H9 (cell line): ENCODE results near the gene SLITRK2. TPM values are rescaled to one million over a fixed set of nuclear protein-coding genes. Genes with fewer than 3 reads are reported as not detected.

Experiments
- DNase-seq: peaks from one replicate; pipeline ENCODE4 v3.0.0-alpha.2; 2017
- H2AFZ ChIP-seq: one replicate; pipeline ENCODE4 v1.6.1; 2013; ENCODE audit warnings: mild to moderate bottlenecking, low read length, control low read depth, moderate library complexity
- H2AK5ac ChIP-seq: 2 replicates; pipeline ENCODE4 v1.6.1; 2013; ENCODE audit warnings: low read length, control low read depth, mixed read lengths; ENCODE audit not compliant: insufficient read length
- H2BK120ac ChIP-seq: one replicate; pipeline ENCODE4 v1.6.1; 2013; ENCODE audit warnings: low read depth, mild to moderate bottlenecking, low read length, control low read depth, inconsistent platforms; ENCODE audit not compliant: poor library complexity, severe bottlenecking
- H2BK12ac ChIP-seq: 2 replicates; pipeline ENCODE4 v1.6.1; 2013; ENCODE audit warnings: low read length, control low read depth, mixed read lengths, low read depth; ENCODE audit not compliant: insufficient read length
- H2BK15ac ChIP-seq: 2 replicates; pipeline ENCODE4 v1.6.1; 2013; ENCODE audit warnings: low read depth, low read length, control low read depth
- H2BK20ac ChIP-seq: one replicate; pipeline ENCODE4 v1.6.1; 2013; ENCODE audit warnings: low read depth, mild to moderate bottlenecking, low read length, control low read depth, inconsistent platforms; ENCODE audit not compliant: poor library complexity, severe bottlenecking
- H2BK5ac ChIP-seq: 2 replicates; pipeline ENCODE4 v1.6.1; 2013; ENCODE audit warnings: low read length, control low read depth, mixed read lengths; ENCODE audit not compliant: insufficient read length
- H3K14ac ChIP-seq: 2 replicates; pipeline ENCODE4 v1.6.1; 2013; ENCODE audit warnings: low read length, control low read depth; ENCODE audit not compliant: insufficient read depth
- H3K18ac ChIP-seq: 2 replicates; pipeline ENCODE4 v1.6.1; 2013; ENCODE audit warnings: low read depth, mild to moderate bottlenecking, mixed read lengths, low read length, control low read depth; ENCODE audit not compliant: insufficient read length
- H3K23ac ChIP-seq: 2 replicates; pipeline ENCODE4 v1.6.1; 2013; ENCODE audit warnings: low read length, control low read depth, mixed read lengths, low read depth; ENCODE audit not compliant: insufficient read length
- H3K23me2 ChIP-seq: 2 replicates; pipeline ENCODE4 v1.6.1; 2013; ENCODE audit warnings: low read depth, mild to moderate bottlenecking, mixed read lengths, low read length, control low read depth; ENCODE audit not compliant: insufficient read length, poor library complexity, severe bottlenecking
- H3K27ac ChIP-seq: 2 replicates; pipeline ENCODE4 v1.5.1; 2013; ENCODE audit warnings: low read length, control low read depth, mixed read lengths, low read depth; ENCODE audit not compliant: insufficient read length
- H3K27me3 ChIP-seq: 2 replicates; pipeline ENCODE4 v1.6.1; 2013; ENCODE audit warnings: low read length, control low read depth, inconsistent platforms; ENCODE audit not compliant: insufficient read depth
- H3K4ac ChIP-seq: 2 replicates; pipeline ENCODE4 v1.6.1; 2013; ENCODE audit warnings: low read depth, mild to moderate bottlenecking, control low read depth, inconsistent platforms, low read length, moderate library complexity
- H3K4me1 ChIP-seq: 2 replicates; pipeline ENCODE4 v1.6.1; 2013; ENCODE audit warnings: low read length, control low read depth, inconsistent platforms; ENCODE audit not compliant: insufficient read depth
- H3K4me2 ChIP-seq: 2 replicates; pipeline ENCODE4 v1.6.1; 2013; ENCODE audit warnings: low read length, control low read depth, mixed read lengths; ENCODE audit not compliant: insufficient read length, insufficient read depth
- H3K56ac ChIP-seq: 2 replicates; pipeline ENCODE4 v1.6.1; 2013; ENCODE audit warnings: low read depth, mild to moderate bottlenecking, mixed read lengths, low read length, control low read depth; ENCODE audit not compliant: insufficient read length
- H3K79me1 ChIP-seq: 2 replicates; pipeline ENCODE4 v1.6.1; 2013; ENCODE audit warnings: low read depth, mild to moderate bottlenecking, moderate library complexity, low read length, control low read depth, inconsistent platforms; ENCODE audit not compliant: insufficient read depth, poor library complexity, severe bottlenecking
- H3K79me2 ChIP-seq: 2 replicates; pipeline ENCODE4 v1.6.1; 2013; ENCODE audit warnings: low read length, control low read depth, inconsistent platforms; ENCODE audit not compliant: insufficient read depth
- H3K9ac ChIP-seq: 2 replicates; pipeline ENCODE4 v1.6.1; 2013; ENCODE audit warnings: low read length, control low read depth, mixed read lengths; ENCODE audit not compliant: insufficient read length; ENCODE audit errors: extremely low read depth
- H3K9me3 ChIP-seq: one replicate; pipeline ENCODE4 v1.6.1; 2013; ENCODE audit warnings: low read depth, low read length, inconsistent platforms; ENCODE audit not compliant: control insufficient read depth
- H3T11ph ChIP-seq: one replicate; pipeline ENCODE4 v1.6.1; 2013; ENCODE audit warnings: mild to moderate bottlenecking, low read length, control low read depth, inconsistent platforms
- H4K20me1 ChIP-seq: one replicate; pipeline ENCODE4 v1.6.1; 2013; ENCODE audit not compliant: control insufficient read depth, insufficient read length, insufficient read depth
- H4K5ac ChIP-seq: 2 replicates; pipeline ENCODE4 v1.6.1; 2013; ENCODE audit warnings: low read depth, mild to moderate bottlenecking, mixed read lengths, low read length, control low read depth; ENCODE audit not compliant: insufficient read length
- H4K8ac ChIP-seq: replicated peaks from 2 replicates; pipeline ENCODE4 v1.6.1; 2013; ENCODE audit warnings: low read length, control low read depth, mixed read lengths, low read depth; ENCODE audit not compliant: insufficient read length
- H4K91ac ChIP-seq: 2 replicates; pipeline ENCODE4 v1.6.1; 2013; ENCODE audit warnings: low read depth, mild to moderate bottlenecking, moderate library complexity, mixed read lengths, low read length, control low read depth; ENCODE audit not compliant: insufficient read length
- H3K27ac Mint-ChIP-seq, 3 experiments: 2 replicates in 2 of 3; 3 replicates in 1 of 3; pipeline ENCODE4 v1.8.0; 2020 to 2021; ENCODE audit warnings: mixed read lengths in 3 of 3, mild to moderate bottlenecking in 1 of 3, moderate library complexity in 1 of 3
- H3K27me3 Mint-ChIP-seq: 2 replicates; pipeline ENCODE4 v1.8.0; 2021; ENCODE audit warnings: low read depth, mild to moderate bottlenecking, moderate library complexity, mixed read lengths
- H3K36me3 Mint-ChIP-seq, 3 experiments: 2 replicates in 2 of 3; 3 replicates in 1 of 3; pipeline ENCODE4 v1.8.0; 2020 to 2021; ENCODE audit warnings: low read depth in 3 of 3, mixed read lengths in 3 of 3; ENCODE audit not compliant: insufficient read depth in 1 of 3
- H3K4me1 Mint-ChIP-seq, 2 experiments: 2 replicates each; pipeline ENCODE4 v1.8.0; 2020; ENCODE audit warnings: mixed read lengths in 2 of 2
- H3K4me3 Mint-ChIP-seq, 2 experiments: 2 replicates in 1 of 2; 3 replicates in 1 of 2; pipeline ENCODE4 v1.8.0; 2020 to 2021; ENCODE audit warnings: mild to moderate bottlenecking in 2 of 2, mixed read lengths in 2 of 2, moderate library complexity in 1 of 2
- H3K9me3 Mint-ChIP-seq, 2 experiments: 2 replicates in 1 of 2; 3 replicates in 1 of 2; pipeline ENCODE4 v1.8.0; 2020; ENCODE audit warnings: mild to moderate bottlenecking in 2 of 2, mixed read lengths in 2 of 2, moderate library complexity in 1 of 2
- CTCF ChIP-seq: fragments of 200-600 bp; sonication (generic); conservative IDR thresholded peaks from 3 replicates; pipeline ENCODE4 v1.8.0; 2021; ENCODE audit warnings: antibody characterized with exemption, mild to moderate bottlenecking
- WGBS: extraction: QIAGEN DNeasy Blood & Tissue Kit; methylation state at CpG from one replicate; pipeline ENCODE4 v1.1.7; 2013; ENCODE audit warnings: missing lambda C conversion rate, low lambda C conversion rate, mixed read lengths; ENCODE audit not compliant: insufficient read length; ENCODE audit errors: extremely low coverage; 5-methylcytosine and 5-hydroxymethylcytosine counted together
- total RNA-seq: library from RNA; stranded (reverse); gene quantifications from 2 replicates; pipeline ENCODE4 v1.2.1, GENCODE V29; 2021

Gene SLITRK2
- total RNA-seq, 1 experiment from 2014 or later, result 0.09 TPM

DNA sequence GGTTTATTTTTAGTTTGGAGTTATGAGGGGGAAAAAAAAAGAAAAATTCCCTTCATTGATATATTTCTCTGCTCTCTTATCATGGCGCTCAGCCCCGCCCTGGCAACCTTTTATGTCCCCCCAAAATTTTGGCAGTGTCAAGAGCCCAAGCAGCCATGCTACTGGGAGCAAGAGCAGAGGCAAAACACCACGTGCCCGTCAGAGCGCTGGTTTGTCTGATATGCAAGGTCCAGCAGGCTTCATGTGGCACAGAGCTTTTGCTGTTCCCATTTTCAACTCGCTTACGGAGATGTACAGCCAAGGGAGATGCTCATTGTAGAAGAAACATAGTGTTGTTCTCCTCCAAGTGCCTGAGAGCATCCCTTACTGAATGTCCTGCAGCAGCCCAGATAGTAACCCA, 27.3 kb downstream of the SLITRK2 start:
- H3K4me2 ChIP-seq, result no peak overlapping the region
- H2BK5ac ChIP-seq, result no peak overlapping the region
- no peak overlapping the region for H3K18ac ChIP-seq
- no peak overlapping the region for H2BK12ac ChIP-seq
- WGBS, result no CpG with 5 or more reads among the region's 7 CpGs
- no peak overlapping the region for H4K5ac ChIP-seq
- H3K79me1 ChIP-seq, result no peaks in the 10 kb centered on the region
- no peak overlapping the region for H2BK120ac ChIP-seq
- no peaks in the 10 kb centered on the region for H4K20me1 ChIP-seq
- H3K79me2 ChIP-seq, result no peaks in the 10 kb centered on the region
- peaks cover 0 to 3% (median 0%) of the 10 kb centered on the region in 3 experiments; a peak in 5 of 7 replicates for H3K36me3 Mint-ChIP-seq
- H2BK20ac ChIP-seq, result no peak overlapping the region
- no peaks in the 10 kb centered on the region; the same call in 1 of the 2 replicates for H3K4me1 ChIP-seq
- no peak overlapping the region for H2AK5ac ChIP-seq
- H3K27ac ChIP-seq, result no peak overlapping the region
- no peak overlapping the region for H4K91ac ChIP-seq
- H3K27me3 ChIP-seq, result no peaks in the 10 kb centered on the region
- no peak overlapping the region for H2AFZ ChIP-seq
- TF ChIP-seq CTCF, result no peak
- H3K4ac ChIP-seq, result no peak overlapping the region
- no peak overlapping the region for H3K27ac Mint-ChIP-seq
- DNase-seq, result no peak
- H3K9me3 Mint-ChIP-seq, result peaks cover 65 to 76% of the 10 kb centered on the region in 2 experiments
- no peak overlapping the region; a peak in 1 of 5 replicates for H3K4me3 Mint-ChIP-seq
- no peak overlapping the region for H3K9ac ChIP-seq
- no peak overlapping the region for H3T11ph ChIP-seq
- no peaks in the 10 kb centered on the region; the same call in none of the 2 replicates for H3K27me3 Mint-ChIP-seq
- no peaks in the 10 kb centered on the region for H3K23me2 ChIP-seq
- no peak overlapping the region for H3K23ac ChIP-seq
- no peak overlapping the region for H4K8ac ChIP-seq
- H3K14ac ChIP-seq, result no peak overlapping the region
- no peak overlapping the region for H2BK15ac ChIP-seq
- no peak overlapping the region for H3K56ac ChIP-seq
- peaks cover 10 to 16% of the 10 kb centered on the region in 2 experiments for H3K4me1 Mint-ChIP-seq
- H3K9me3 ChIP-seq, result peaks cover 25% of the 10 kb centered on the region
